ENCODE measurements around the gene SLC4A2.
A peak's percentile ranks its signal among the peaks of the same experiment; 100 is the strongest.

The SLC4A2 gene

GRCh38 chr7:151104411-151105235 is 45.2 kb downstream of the SLC4A2 start:
- Histone ChIP-seq H3K27ac (ENCODE audit: extremely low read depth, low read depth, low read length) (no peak overlapping the region), H3K9me3 (ENCODE audit: control insufficient read depth, insufficient read depth, low read depth, low read length) (no peaks in the 10 kb centered on the region), H3K36me3 (ENCODE audit: control insufficient read depth in 2 of 2, insufficient read depth in 1 of 2, low read length in 2 of 2) (peaks cover 0 to 31% of the 10 kb centered on the region in 2 experiments; a peak in 2 of 3 replicates), H3K4me1 (ENCODE audit: control insufficient read depth, insufficient read depth, low read length) (no peaks in the 10 kb centered on the region), H3K4me3 (ENCODE audit: low read depth, low read length) (no peak overlapping the region)
- CTCF ChIA-PET, result interaction anchor here (0.6 to 0.9 kb wide), 4 partner anchors 19 to 211 kb away, joined by 3 to 4 read pairs (median 4); partner anchors contain the start of gene GBX1
- TF ChIP-seq ZNF600 (tag by site-specific recombination; IDR thresholded peaks at IDR 0.05), result peak; percentile 70
- TF ChIP-seq YY2 (tag by site-specific recombination; IDR thresholded peaks at IDR 0.05), result no peak
- TF ChIP-seq ZNF280D (tag by site-specific recombination; IDR thresholded peaks at IDR 0.05), result no peak
- TF ChIP-seq ZNF18 (tag by site-specific recombination; IDR thresholded peaks at IDR 0.05), result peak; percentile 87
- TF ChIP-seq ZSCAN30 (tag by site-specific recombination; IDR thresholded peaks at IDR 0.05), result no peak
- TF ChIP-seq PBX3 (CRISPR knock-in tag; IDR thresholded peaks at IDR 0.05), result no peak
- no peak for TF ChIP-seq RBAK (tag by site-specific recombination; IDR thresholded peaks at IDR 0.05)
- no peak for TF ChIP-seq ZNF416 (tag by site-specific recombination; IDR thresholded peaks at IDR 0.05)
- no peak for TF ChIP-seq ZNF174 (tag by site-specific recombination; IDR thresholded peaks at IDR 0.05)
- TF ChIP-seq ZNF623 (tag by site-specific recombination; IDR thresholded peaks at IDR 0.05), result no peak
- no peak for TF ChIP-seq ZNF473 (tag by site-specific recombination; IDR thresholded peaks at IDR 0.05)
- peak; percentile 70 for TF ChIP-seq ZNF10 (tag by site-specific recombination; IDR thresholded peaks at IDR 0.05)
- TF ChIP-seq ZNF202 (tag by site-specific recombination; IDR thresholded peaks at IDR 0.05; ENCODE audit: borderline replicate concordance), result no peak
- TF ChIP-seq, protein P1, sequence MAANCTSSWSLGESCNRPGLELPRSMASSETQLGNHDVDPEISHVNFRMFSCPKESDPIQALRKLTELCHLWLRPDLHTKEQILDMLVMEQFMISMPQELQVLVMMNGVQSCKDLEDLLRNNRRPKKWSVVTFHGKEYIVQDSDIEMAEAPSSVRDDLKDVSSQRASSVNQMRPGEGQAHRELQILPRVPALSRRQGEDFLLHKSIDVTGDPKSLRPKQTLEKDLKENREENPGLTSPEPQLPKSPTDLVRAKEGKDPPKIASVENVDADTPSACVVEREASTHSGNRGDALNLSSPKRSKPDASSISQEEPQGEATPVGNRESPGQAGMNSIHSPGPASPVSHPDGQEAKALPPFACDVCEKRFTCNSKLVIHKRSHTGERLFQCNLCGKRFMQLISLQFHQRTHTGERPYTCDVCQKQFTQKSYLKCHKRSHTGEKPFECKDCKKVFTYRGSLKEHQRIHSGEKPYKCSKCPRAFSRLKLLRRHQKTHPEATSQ (tag by site-specific recombination; IDR thresholded peaks at IDR 0.05), result no peak
- TF ChIP-seq ELK4 (IDR thresholded peaks at IDR 0.05; ENCODE audit: borderline replicate concordance, low read depth, low read length), result no peak
- TF ChIP-seq ZNF37A (tag by site-specific recombination; IDR thresholded peaks at IDR 0.05), result no peak
- no peak for TF ChIP-seq ZBTB7A (tag by site-specific recombination; IDR thresholded peaks at IDR 0.05; ENCODE audit: low read depth)
- TF ChIP-seq ZNF776 (tag by site-specific recombination; IDR thresholded peaks at IDR 0.05; ENCODE audit: borderline replicate concordance), result no peak
- no peak for TF ChIP-seq ZNF626 (tag by site-specific recombination; IDR thresholded peaks at IDR 0.05)
- no peak for TF ChIP-seq HOXA7 (CRISPR knock-in tag; IDR thresholded peaks at IDR 0.05; ENCODE audit: borderline replicate concordance)
- POLR2A ChIA-PET, result no interaction called here
